Effector CD4-positive, alpha-beta T cell (primary cell): ENCODE data around the gene ARHGEF7.

ENCODE experiments used
- DNase-seq: peaks from one replicate; pipeline ENCODE4 v3.0.0-alpha.2; 2020

ARHGEF7 gene

GRCh38 chr13:111328574-111329410 is 213.7 kb downstream of the ARHGEF7 start:
- DNase-seq = no peak

DNA sequence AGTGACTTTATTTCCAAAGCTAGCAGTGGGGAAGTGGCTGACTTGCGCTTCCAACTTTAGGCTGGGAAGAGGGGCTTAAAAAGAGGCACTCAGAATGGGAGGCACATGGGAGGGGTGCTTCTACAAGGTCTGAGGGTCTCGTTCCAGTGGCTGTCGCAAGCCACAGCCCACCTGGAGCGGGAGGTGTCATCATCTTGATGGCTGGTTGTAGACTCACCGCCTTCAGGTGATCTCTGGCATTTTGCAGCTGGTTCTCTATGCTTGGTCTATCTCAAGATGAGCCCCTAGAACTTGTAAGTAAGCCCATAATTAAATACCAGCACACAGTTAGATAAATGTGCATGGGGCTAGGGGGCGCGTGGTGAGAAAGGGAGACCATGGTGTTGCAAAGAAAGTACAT is 214.5 kb downstream of the ARHGEF7 start:
- DNase-seq = no peak

DNA sequence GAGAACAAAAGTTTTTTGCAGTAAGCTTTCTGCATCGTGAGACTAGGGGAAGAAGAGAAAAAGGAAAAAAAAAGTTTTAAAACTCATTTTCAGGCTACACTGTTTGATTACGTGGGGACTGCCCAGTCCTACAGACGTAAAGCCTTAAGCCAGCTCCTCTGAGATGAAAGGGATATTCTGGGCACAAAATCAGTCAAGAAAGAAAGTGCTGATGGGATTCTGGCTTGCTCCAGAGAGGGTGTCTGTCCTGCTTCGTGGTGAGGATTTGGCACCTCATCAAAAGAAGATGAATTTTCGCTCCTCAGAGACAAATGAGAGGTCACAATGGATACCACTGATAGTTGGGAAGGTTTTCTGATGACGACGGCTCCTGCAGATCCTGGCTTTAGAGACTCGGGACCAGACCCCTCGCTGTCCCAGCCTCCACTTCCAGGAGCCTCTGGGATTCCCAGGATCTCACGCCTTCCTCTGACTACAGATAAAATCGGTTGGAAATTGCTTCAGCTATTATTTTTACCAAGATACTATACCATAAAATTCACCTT is 215.0 kb downstream of the ARHGEF7 start:
- no peak for DNase-seq

- DNase-seq = no peak
Measured at GRCh38 chr13:111335298-111335697, 220.2 kb downstream of the ARHGEF7 start.

DNA sequence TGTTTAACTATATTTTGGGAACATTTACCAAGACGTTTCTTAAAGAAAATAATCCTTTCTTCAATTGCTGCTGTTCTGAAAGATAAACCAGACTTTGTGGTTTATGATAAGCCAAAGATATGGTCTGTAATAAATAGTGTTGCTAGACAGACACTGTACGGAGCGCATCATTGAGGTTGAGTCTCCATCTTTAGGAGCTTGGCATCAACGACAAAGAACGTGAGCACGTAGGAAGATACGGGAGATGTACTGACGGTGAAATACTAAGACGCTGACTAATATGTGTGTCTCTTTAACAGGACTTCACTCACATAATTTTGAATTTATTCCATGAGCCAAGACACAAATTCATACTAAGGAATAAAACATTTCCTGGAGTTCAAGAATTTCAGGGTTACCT is 221.6 kb downstream of the ARHGEF7 start:
- DNase-seq = no peak

DNA sequence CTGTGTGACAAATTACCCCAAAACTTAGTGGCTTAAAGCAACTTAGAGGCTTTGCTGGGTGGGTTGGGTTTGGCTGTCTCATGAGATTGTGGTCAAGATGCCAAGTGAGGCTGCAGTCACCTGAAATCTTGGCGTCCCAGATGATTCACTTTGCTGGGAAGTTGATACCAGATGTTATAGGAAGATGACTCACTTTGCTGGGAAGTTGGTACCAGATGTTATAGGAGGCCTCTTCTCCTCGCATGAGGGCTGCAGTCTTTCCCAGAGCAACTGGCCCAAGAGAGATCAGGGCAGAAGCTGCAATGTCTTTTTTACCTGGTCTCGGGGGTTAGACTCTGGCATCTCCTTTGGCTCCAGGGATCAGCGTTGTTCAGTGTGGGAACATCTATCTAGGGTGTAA is 222.1 kb downstream of the ARHGEF7 start:
- no peak for DNase-seq

DNA sequence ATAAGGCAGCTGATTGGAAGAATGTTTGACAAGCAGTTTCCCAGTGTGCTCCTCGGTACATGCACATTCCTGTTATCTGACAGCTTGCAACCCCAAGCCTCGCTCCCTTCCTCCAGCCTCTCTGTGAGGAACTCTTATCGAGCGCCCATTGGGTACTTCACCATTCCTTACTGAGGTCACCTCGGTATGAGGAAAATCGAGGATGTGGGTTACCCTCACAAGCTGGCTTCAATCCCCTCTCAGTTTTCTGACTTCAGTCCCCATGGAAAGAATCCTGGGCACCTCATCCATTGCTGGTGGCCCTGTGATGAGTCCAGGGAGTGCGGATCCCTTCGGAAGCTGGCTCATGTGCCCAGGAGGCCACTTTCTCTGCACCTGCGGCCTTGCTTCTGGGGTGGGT is 222.6 kb downstream of the ARHGEF7 start:
- no peak for DNase-seq

GRCh38 chr13:111338841-111339240 is 223.7 kb downstream of the ARHGEF7 start:
- no peak for DNase-seq

GRCh38 chr13:111339366-111340143 is 224.4 kb downstream of the ARHGEF7 start:
- no peak for DNase-seq

GRCh38 chr13:111341886-111342285 is 226.8 kb downstream of the ARHGEF7 start:
- no peak for DNase-seq

- no peak for DNase-seq
Measured at GRCh38 chr13:111342721-111343120, 227.6 kb downstream of the ARHGEF7 start.

- DNase-seq = no peak
Measured at GRCh38 chr13:111343186-111343805, 228.2 kb downstream of the ARHGEF7 start.

GRCh38 chr13:111344471-111345191 is 229.5 kb downstream of the ARHGEF7 start:
- DNase-seq = no peak

DNA sequence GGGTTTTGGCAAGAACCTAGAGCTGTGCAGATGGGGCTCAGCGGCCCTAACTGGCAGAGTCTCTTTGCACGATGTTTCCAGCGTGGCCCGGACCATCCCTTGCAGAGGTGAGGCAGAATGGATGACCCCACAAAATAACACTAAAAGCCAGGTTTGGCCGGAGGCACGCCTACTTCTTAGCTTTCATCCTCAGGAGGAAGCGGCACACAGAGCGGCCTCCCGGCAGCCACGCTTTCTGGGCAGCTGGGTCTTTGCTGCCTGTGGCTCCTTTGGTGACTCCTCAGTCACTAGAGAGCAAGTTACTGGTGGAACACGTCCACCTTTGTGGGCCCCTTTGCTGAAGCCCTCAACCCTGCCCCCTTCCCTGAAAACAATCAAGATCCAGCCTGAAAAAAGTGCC is 230.6 kb downstream of the ARHGEF7 start:
- DNase-seq = no peak

DNA sequence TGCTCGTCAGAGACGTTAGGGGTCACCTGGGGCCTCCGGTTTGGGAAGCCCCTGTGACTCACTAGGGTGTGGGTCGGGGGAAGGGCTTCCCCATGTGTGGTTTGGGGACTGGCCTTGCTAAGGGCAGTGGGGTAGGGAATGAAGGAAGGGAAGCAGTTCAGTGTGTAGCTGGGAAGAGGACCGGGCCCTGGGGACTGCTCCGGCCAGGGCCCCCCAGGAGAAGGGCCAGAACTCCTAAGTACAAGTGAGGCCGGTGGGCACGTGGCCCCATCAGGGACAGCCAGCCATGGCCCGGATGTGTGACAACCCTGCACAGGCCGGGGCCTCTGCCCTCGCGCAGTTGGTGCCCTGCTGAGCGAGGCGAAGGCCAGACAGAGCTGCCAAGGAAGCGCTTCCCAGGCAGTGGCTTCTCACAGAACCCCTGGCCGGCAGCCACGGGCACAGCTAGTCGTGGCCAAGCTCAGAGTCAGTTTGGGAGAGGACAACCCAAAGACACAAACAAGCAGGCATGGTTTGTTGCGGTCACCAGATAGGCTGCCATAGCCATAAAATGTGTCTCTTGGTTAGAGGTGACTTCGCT is 231.1 kb downstream of the ARHGEF7 start:
- no peak for DNase-seq

DNA sequence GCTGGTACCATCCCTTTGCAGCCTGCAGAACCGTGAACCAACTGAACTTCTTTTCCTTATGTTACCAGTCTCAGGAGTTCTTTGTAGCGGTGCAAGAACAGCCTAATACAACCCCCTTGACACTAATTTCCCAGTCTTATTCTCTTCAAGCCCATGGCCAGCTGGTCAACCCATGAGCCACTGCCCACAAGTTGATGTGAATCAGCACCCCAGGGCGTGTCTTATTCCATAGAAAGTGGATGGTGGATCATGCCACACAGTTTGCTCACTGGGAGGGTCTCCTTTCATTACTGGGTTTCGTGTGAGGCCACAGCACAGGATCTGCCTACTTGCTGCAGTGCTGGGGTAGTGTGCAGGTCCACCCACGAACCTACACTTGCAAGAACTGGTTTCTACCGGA is 232.3 kb downstream of the ARHGEF7 start:
- no peak for DNase-seq

DNA sequence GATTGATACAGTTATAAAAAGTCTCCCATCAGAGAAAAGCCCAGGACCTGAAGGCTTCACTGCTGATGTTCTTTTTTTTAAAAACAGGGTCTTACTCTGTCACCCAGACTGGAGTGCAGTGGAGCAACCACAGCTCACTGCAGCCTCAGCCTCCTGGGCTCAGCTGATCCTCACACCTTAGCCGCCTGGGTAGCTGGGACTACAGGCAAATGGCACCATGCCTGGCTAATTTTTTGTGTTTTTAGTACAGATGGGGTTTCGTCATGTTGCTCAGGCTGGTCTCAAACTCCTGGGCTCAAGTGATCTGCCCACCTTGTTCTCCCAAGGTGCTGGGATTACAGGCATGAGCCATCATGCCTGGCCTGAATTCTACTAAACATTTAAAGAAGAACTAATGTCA is 238.4 kb downstream of the ARHGEF7 start:
- no peak for DNase-seq

- no peak for DNase-seq
Measured at GRCh38 chr13:111354789-111355188, 239.7 kb downstream of the ARHGEF7 start.
